Stimulated activated CD8-positive, alpha-beta memory T cell treated with anti-CD3 and anti-CD28 coated beads, Interleukin-7, amount 100 ng/mL, for 48 hours (primary cell): ENCODE data around the gene INPP5A.
"Not testable (repeated sequence)": the region's sequence is repeated elsewhere in the genome, so short reads cannot be mapped to it uniquely, and the experiment has no call there.

Source experiments
- DNase-seq, 2 donors: peaks; one replicate each; pipeline ENCODE4 v3.0.0-alpha.2; 2020; ENCODE audit warnings: low read depth in 1 of 2; ENCODE audit errors: extremely low read depth in 1 of 2

The INPP5A gene

GRCh38 chr10:132702601-132703418 lies 165.2 kb downstream of the INPP5A start:
- no peak for DNase-seq

- DNase-seq, result no peak
Observed at GRCh38 chr10:132703419-132704007, 165.9 kb downstream of the INPP5A start.

- no peak for DNase-seq
Observed at GRCh38 chr10:132704008-132704814, 166.6 kb downstream of the INPP5A start.

- DNase-seq, result not testable (repeated sequence)
Observed at GRCh38 chr10:132704815-132705064, 167.2 kb downstream of the INPP5A start.

GRCh38 chr10:132705173-132705572 lies 167.6 kb downstream of the INPP5A start:
- DNase-seq, result no peak

GRCh38 chr10:132705943-132706342 lies 168.4 kb downstream of the INPP5A start:
- DNase-seq, result no peak

- no peak for DNase-seq
Observed at GRCh38 chr10:132706701-132707100, 169.1 kb downstream of the INPP5A start.

GRCh38 chr10:132707121-132707775 lies 169.7 kb downstream of the INPP5A start:
- DNase-seq, result no peak

GRCh38 chr10:132707776-132708171 lies 170.2 kb downstream of the INPP5A start:
- no peak for DNase-seq

- no peak for DNase-seq
Observed at GRCh38 chr10:132708441-132708840, 170.9 kb downstream of the INPP5A start.

GRCh38 chr10:132708936-132709335 lies 171.3 kb downstream of the INPP5A start:
- DNase-seq, result no peak

- no peak for DNase-seq
Observed at GRCh38 chr10:132709471-132709951, 171.9 kb downstream of the INPP5A start.

GRCh38 chr10:132710036-132710686 lies 172.6 kb downstream of the INPP5A start:
- no peak for DNase-seq

GRCh38 chr10:132710746-132711612 lies 173.4 kb downstream of the INPP5A start:
- no peak for DNase-seq

- no peak for DNase-seq
Observed at GRCh38 chr10:132711613-132712121, 174.1 kb downstream of the INPP5A start.

- DNase-seq, result no peak
Observed at GRCh38 chr10:132712291-132712690, 174.7 kb downstream of the INPP5A start.

GRCh38 chr10:132712743-132713142 lies 175.2 kb downstream of the INPP5A start:
- DNase-seq, result no peak

GRCh38 chr10:132713421-132714095 lies 176.0 kb downstream of the INPP5A start:
- DNase-seq, result no peak
